WTC11 (cell line): ENCODE measurements around the gene FBXW9. TPM values are rescaled to one million over a fixed set of nuclear protein-coding genes. Genes with fewer than 3 reads are reported as not detected.
A peak's percentile ranks its signal among the peaks of the same experiment; 100 is the strongest.

Experiments used
- ATAC-seq: fragments of 200-7000 bp; cut with Tn5 transposase; 2 replicates; pipeline ENCODE4 v1.10.0; 2021; ENCODE audit warnings: mild to moderate bottlenecking, moderate library complexity
- CTCF ChIA-PET: fragments of 300-600 bp; sonication (Branson Sonifier 250); formaldehyde crosslinking; loops from one replicate; lab custom pipeline; 2021; ENCODE audit warnings: antibody characterized with exemption; lab: Charles Lee
- POLR2A ChIA-PET: fragments of 350-600 bp; sonication (Branson Sonifier 250); formaldehyde crosslinking; loops from one replicate; lab custom pipeline; 2021; ENCODE audit warnings: antibody characterized with exemption; lab: Charles Lee
- DNase-seq: peaks from one replicate; pipeline ENCODE4 v3.0.0; 2021; ENCODE audit warnings: low spot score
- H3K27ac Mint-ChIP-seq: 2 replicates; pipeline ENCODE4 v1.8.0; 2021; ENCODE audit warnings: mixed read lengths
- H3K27me3 Mint-ChIP-seq: 2 replicates; pipeline ENCODE4 v1.8.0; 2021; ENCODE audit warnings: low read depth, mild to moderate bottlenecking, moderate library complexity, mixed read lengths
- H3K36me3 Mint-ChIP-seq: 2 replicates; pipeline ENCODE4 v1.8.0; 2021; ENCODE audit warnings: mixed read lengths
- H3K4me1 Mint-ChIP-seq: 2 replicates; pipeline ENCODE4 v1.8.0; 2022; ENCODE audit warnings: mixed read lengths
- H3K4me3 Mint-ChIP-seq: 2 replicates; pipeline ENCODE4 v1.8.0; 2021; ENCODE audit warnings: mild to moderate bottlenecking, moderate library complexity, mixed read lengths
- H3K9me3 Mint-ChIP-seq: 2 replicates; pipeline ENCODE4 v1.8.0; 2021; ENCODE audit warnings: mixed read lengths
- ATF1 ChIP-seq: sonication (generic); formaldehyde crosslinking; IDR thresholded peaks from 2 replicates; pipeline ENCODE4 v1.8.1; 2023; ENCODE audit warnings: mild to moderate bottlenecking, moderate library complexity, missing genetic modification reagents
- CREM ChIP-seq: sonication (generic); formaldehyde crosslinking; IDR thresholded peaks from 2 replicates; pipeline ENCODE4 v1.8.1; 2022; ENCODE audit warnings: mild to moderate bottlenecking, missing genetic modification reagents, moderate library complexity
- ERG ChIP-seq: fragments of 250-450 bp; sonication (Bioruptor Pico); IDR thresholded peaks from 2 replicates; pipeline ENCODE4 v1.8.0; 2021; ENCODE audit warnings: mild to moderate bottlenecking
- FOXK1 ChIP-seq: sonication (generic); formaldehyde crosslinking; IDR thresholded peaks from 2 replicates; pipeline ENCODE4 v1.8.0; 2022; ENCODE audit warnings: mild to moderate bottlenecking, moderate library complexity, missing genetic modification reagents
- FOXP4 ChIP-seq: sonication (generic); formaldehyde crosslinking; IDR thresholded peaks from 2 replicates; pipeline ENCODE4 v1.8.0; 2022; ENCODE audit warnings: mild to moderate bottlenecking, missing genetic modification reagents
- GABPB1 ChIP-seq: sonication (generic); formaldehyde crosslinking; IDR thresholded peaks from 2 replicates; pipeline ENCODE4 v1.8.1; 2023; ENCODE audit warnings: mild to moderate bottlenecking, missing genetic modification reagents
- HMGA2 ChIP-seq: fragments of 250-450 bp; sonication (Bioruptor Pico); IDR thresholded peaks from 2 replicates; pipeline ENCODE4 v1.4.0; 2021; ENCODE audit warnings: mild to moderate bottlenecking, moderate library complexity
- IRF1 ChIP-seq: sonication (generic); formaldehyde crosslinking; IDR thresholded peaks from 2 replicates; pipeline ENCODE4 v1.8.0; 2023; ENCODE audit warnings: missing genetic modification reagents
- IRF2 ChIP-seq: sonication (generic); formaldehyde crosslinking; IDR thresholded peaks from 2 replicates; pipeline ENCODE4 v1.8.0; 2022; ENCODE audit warnings: low read depth, missing genetic modification reagents, borderline replicate concordance
- MYBL2 ChIP-seq: sonication (generic); formaldehyde crosslinking; IDR thresholded peaks from 2 replicates; pipeline ENCODE4 v1.8.1; 2023; ENCODE audit warnings: mild to moderate bottlenecking, moderate library complexity, missing genetic modification reagents
- SMAD3 ChIP-seq: sonication (generic); formaldehyde crosslinking; IDR thresholded peaks from 2 replicates; pipeline ENCODE4 v1.8.0; 2022; ENCODE audit warnings: missing genetic modification reagents, mild to moderate bottlenecking, borderline replicate concordance
- SP1 ChIP-seq: sonication (generic); formaldehyde crosslinking; conservative IDR thresholded peaks from 2 replicates; pipeline ENCODE4 v1.8.1; 2022; ENCODE audit warnings: missing genetic modification reagents
- TCF7 ChIP-seq: sonication (generic); formaldehyde crosslinking; IDR thresholded peaks from 2 replicates; pipeline ENCODE4 v1.8.0; 2022; ENCODE audit warnings: mild to moderate bottlenecking, low read depth, missing genetic modification reagents, moderate library complexity
- TEAD4 ChIP-seq: sonication (generic); formaldehyde crosslinking; IDR thresholded peaks from 2 replicates; pipeline ENCODE4 v1.8.0; 2022; ENCODE audit warnings: mild to moderate bottlenecking, missing genetic modification reagents
- USF2 ChIP-seq: sonication (generic); formaldehyde crosslinking; IDR thresholded peaks from 2 replicates; pipeline ENCODE4 v1.8.1; 2023; ENCODE audit warnings: mild to moderate bottlenecking, missing genetic modification reagents, moderate library complexity
- ZBTB43 ChIP-seq: sonication (generic); formaldehyde crosslinking; IDR thresholded peaks from 2 replicates; pipeline ENCODE4 v1.8.1; 2023; ENCODE audit warnings: mild to moderate bottlenecking, missing genetic modification reagents
- ZNF138 ChIP-seq: sonication (generic); formaldehyde crosslinking; conservative IDR thresholded peaks from 2 replicates; pipeline ENCODE4 v1.8.1; 2022; ENCODE audit warnings: mild to moderate bottlenecking, moderate library complexity, missing genetic modification reagents
- ZNF232 ChIP-seq: sonication (generic); formaldehyde crosslinking; IDR thresholded peaks from 2 replicates; pipeline ENCODE4 v1.8.0; 2022; ENCODE audit warnings: mild to moderate bottlenecking, missing genetic modification reagents
- ZNF317 ChIP-seq: sonication (generic); formaldehyde crosslinking; IDR thresholded peaks from 2 replicates; pipeline ENCODE4 v1.8.1; 2023; ENCODE audit warnings: low read depth, mild to moderate bottlenecking, moderate library complexity, missing genetic modification reagents, borderline replicate concordance
- ZNF423 ChIP-seq: fragments of 250-450 bp; sonication (Bioruptor Pico); IDR thresholded peaks from 2 replicates; pipeline ENCODE4 v2.1.2; 2022; ENCODE audit warnings: mild to moderate bottlenecking, moderate library complexity
- ZNF671 ChIP-seq: fragments of 250-450 bp; sonication (Bioruptor Pico); IDR thresholded peaks from 2 replicates; pipeline ENCODE4 v1.8.0; 2021; ENCODE audit warnings: mild to moderate bottlenecking
- total RNA-seq: library from RNA; stranded (reverse); gene quantifications from 3 replicates; pipeline ENCODE4 v1.2.3, GENCODE V29; 2021
- TF ChIP-seq, protein P1 (sequence below): sonication (generic); formaldehyde crosslinking; IDR thresholded peaks from 2 replicates; pipeline ENCODE4 v1.8.0; 2022; ENCODE audit warnings: mild to moderate bottlenecking, missing genetic modification reagents
- TF ChIP-seq, protein P2 (sequence below): sonication (generic); formaldehyde crosslinking; IDR thresholded peaks from 2 replicates; pipeline ENCODE4 v1.8.0; 2022; ENCODE audit warnings: mild to moderate bottlenecking, missing genetic modification reagents

The FBXW9 gene
- total RNA-seq, 1 experiment from 2014 or later, result 15.2 TPM

DNA sequence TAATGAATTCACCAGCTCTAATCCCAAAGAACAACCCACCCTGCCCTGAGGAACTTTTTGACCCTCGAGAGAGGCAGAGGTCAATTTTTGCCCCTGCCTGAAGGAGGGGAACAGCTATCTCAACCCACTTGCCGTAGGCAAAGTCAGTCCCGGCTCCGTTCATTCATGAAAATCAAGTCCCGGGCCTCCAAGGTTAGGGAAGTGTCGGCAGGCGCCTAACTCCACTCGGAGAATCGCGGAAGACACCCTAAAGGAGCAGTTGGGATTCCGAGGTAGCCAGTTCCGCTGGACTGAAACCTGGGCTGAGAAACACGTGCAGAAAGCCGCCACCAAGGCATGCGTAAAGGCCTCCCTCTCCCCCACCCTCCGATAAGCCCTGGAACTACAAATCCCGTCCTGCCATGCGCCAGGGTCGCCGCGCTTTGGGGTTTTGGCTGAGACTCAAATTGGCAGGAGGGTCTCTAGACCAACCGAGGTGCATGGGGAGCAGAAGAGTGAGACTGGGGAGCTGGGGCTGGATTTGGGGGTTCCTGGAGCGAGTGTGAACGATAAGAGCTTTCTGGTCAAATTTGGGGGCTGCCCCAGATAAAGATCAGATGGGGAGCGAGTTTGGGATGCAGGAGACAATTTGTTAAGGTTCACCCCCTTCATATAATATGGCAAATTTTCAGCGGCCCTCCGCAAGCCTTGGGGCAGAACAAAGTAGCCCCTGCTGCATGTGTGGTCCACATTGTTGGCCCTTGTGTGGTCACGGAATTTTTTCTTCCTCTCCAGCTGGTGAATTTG lies 27.4 kb upstream of the FBXW9 start, which contains the start of gene TNPO2:
Gene TNPO2, minus strand, starts transcription at position 292 of the 786 bp plus-strand sequence. CDS start 2,955 bp downstream, outside the sequence.
- Mint-ChIP-seq H3K27me3 (no peaks in the 10 kb centered on the region), H3K9me3 (no peaks in the 10 kb centered on the region), H3K4me1 (peaks cover 23% of the 10 kb centered on the region), H3K27ac (peak within 1 kb of the TSS; percentile 99), H3K4me3 (peak within 1 kb of the TSS; percentile 93), H3K36me3 (peaks cover 10% of the 10 kb centered on the region)
- ChIA-PET CTCF (interaction anchor here (0.8 to 4.4 kb wide), 13 partner anchors 10 to 161 kb away, joined by 3 to 35 read pairs (median 5); no protein-coding TSS in a partner anchor), POLR2A (interaction anchor here (1.1 to 5.4 kb wide), 4 partner anchors 12 to 161 kb away, joined by 3 to 44 read pairs (median 4); partner anchors contain the start of genes GET3 and TRIR)
- no peak for TF ChIP-seq ERG
- TF ChIP-seq USF2 (CRISPR knock-in tag), result peak; percentile 80
- TF ChIP-seq FOXP4, result peak; percentile 49; the same call in 1 of the 2 replicates
- 0 out of 2 replicates have a peak, but pooled peaks have one; percentile 21 for TF ChIP-seq GABPB1 (CRISPR knock-in tag)
- TF ChIP-seq SP1 (CRISPR knock-in tag), result peak; percentile 43; the same call in 1 of the 2 replicates
- TF ChIP-seq ZNF423, result no peak
- TF ChIP-seq SMAD3 (CRISPR knock-in tag), result peak; percentile 50
- TF ChIP-seq TEAD4 (CRISPR knock-in tag), result no peak
- TF ChIP-seq FOXK1 (CRISPR knock-in tag), result 0 out of 2 replicates have a peak, but pooled peaks have one; percentile 18
- TF ChIP-seq, protein P1, sequence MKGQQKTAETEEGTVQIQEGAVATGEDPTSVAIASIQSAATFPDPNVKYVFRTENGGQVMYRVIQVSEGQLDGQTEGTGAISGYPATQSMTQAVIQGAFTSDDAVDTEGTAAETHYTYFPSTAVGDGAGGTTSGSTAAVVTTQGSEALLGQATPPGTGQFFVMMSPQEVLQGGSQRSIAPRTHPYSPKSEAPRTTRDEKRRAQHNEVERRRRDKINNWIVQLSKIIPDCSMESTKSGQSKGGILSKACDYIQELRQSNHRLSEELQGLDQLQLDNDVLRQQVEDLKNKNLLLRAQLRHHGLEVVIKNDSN (CRISPR knock-in tag), result peak; percentile 62; the same call in 1 of the 2 replicates
- 0 out of 2 replicates have a peak, but pooled peaks have one; percentile 27 for TF ChIP-seq ZBTB43 (CRISPR knock-in tag)
- peak; percentile 39 for TF ChIP-seq CREM (CRISPR knock-in tag)
- peak; percentile 73; the same call in 1 of the 2 replicates for TF ChIP-seq MYBL2 (CRISPR knock-in tag)
- TF ChIP-seq ZNF671 (CRISPR knock-in tag), result no peak
- TF ChIP-seq, protein P2, sequence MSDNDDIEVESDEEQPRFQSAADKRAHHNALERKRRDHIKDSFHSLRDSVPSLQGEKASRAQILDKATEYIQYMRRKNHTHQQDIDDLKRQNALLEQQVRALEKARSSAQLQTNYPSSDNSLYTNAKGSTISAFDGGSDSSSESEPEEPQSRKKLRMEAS (CRISPR knock-in tag), result peak; percentile 93
- TF ChIP-seq ZNF232 (CRISPR knock-in tag), result 0 out of 2 replicates have a peak, but pooled peaks have one; percentile 20
- peak; percentile 57 for ATAC-seq
- peak; percentile 89 for DNase-seq

GRCh38 chr19:12723381-12723640 lies 26.9 kb upstream of the FBXW9 start:
- H3K36me3 Mint-ChIP-seq, result peaks cover 15% of the 10 kb centered on the region
- H3K27me3 Mint-ChIP-seq, result no peaks in the 10 kb centered on the region
- H3K4me1 Mint-ChIP-seq, result peaks cover 23% of the 10 kb centered on the region
- POLR2A ChIA-PET, result interaction anchor here (0.6 to 5.4 kb wide), 9 partner anchors 12 to 162 kb away, joined by 3 to 44 read pairs (median 3); partner anchors contain the start of genes DHPS, GET3, JUNB and TRIR
- H3K27ac Mint-ChIP-seq, result peak overlapping the region; percentile 99
- peak overlapping the region; percentile 93 for H3K4me3 Mint-ChIP-seq
- no peak for DNase-seq
- no peaks in the 10 kb centered on the region for H3K9me3 Mint-ChIP-seq
- CTCF ChIA-PET, result interaction anchor here (0.7 to 4.4 kb wide), 14 partner anchors 14 to 162 kb away, joined by 3 to 35 read pairs (median 4); partner anchors contain the start of gene GET3
- no peak for ATAC-seq
- TF ChIP-seq FOXP4, result no peak
- no peak for TF ChIP-seq ZNF317
- no peak for TF ChIP-seq ATF1 (CRISPR knock-in tag)
- TF ChIP-seq IRF1 (CRISPR knock-in tag), result no peak
- no peak for TF ChIP-seq HMGA2 (CRISPR knock-in tag)
- TF ChIP-seq ZNF138 (CRISPR knock-in tag), result no peak
- no peak for TF ChIP-seq IRF2
- TF ChIP-seq TCF7, result no peak
